GM12864 (cell line): ENCODE measurements around the gene ARHGAP25.

Experiments used
- DNase-seq: peaks from one replicate; pipeline ENCODE4 v3.0.0-alpha.2; 2011; ENCODE audit warnings: low read depth
- H3K4me3 ChIP-seq: 2 replicates; pipeline ENCODE4 v1.5.1; 2011; ENCODE audit warnings: mild to moderate bottlenecking, low read depth, low read length, control low read depth
- CTCF ChIP-seq: IDR thresholded peaks from 2 replicates; pipeline ENCODE4 v1.5.1; 2011; ENCODE audit warnings: low read depth, mild to moderate bottlenecking, moderate library complexity, low read length, control low read depth, inconsistent platforms; ENCODE audit errors: missing control alignments

The ARHGAP25 gene

DNA sequence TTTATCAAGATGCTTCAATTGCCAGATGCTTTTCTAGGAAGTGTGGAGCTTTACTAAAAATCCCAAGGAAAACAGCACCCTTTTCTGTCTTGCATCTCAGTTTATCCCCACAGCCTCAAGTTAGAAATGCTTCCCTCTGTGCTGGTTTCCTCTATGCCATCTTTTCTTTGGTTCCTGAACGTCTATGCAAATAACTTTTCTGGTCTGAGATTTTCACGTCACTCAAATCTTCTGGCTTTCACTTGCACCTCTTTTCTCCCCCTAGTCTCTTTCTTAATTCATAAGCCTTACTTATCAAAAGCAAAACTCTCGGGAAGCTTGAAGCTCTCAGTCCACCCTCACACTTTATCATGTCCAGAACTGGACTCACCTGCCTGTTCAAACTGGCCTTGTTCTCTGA is 33.9 kb downstream of the ARHGAP25 start:
- no peak for DNase-seq
- TF ChIP-seq CTCF, result no peak
- no peak overlapping the region for H3K4me3 ChIP-seq

DNA sequence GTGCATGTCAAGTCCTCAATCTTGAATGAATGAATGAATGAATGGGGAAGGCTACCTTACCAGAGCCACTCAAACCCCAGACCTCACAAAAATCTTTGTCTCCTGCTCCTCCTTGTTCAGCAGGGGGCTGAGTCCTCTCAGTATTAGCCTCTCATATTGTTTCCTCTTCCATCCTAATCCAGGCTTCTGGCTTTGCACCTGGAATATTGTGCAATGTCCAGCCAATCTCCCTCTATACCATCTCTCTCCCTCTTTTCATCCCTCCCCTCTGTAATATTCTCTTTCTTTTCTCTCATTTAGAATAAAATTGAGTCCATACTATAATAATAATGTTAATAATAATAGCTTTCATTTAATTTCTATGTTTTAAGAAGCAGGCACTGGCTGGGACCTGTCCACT is 34.3 kb downstream of the ARHGAP25 start:
- DNase-seq, result no peak
- no peak overlapping the region for H3K4me3 ChIP-seq
- TF ChIP-seq CTCF, result no peak

GRCh38 chr2:68769586-68770270 is 35.1 kb downstream of the ARHGAP25 start:
- no peak for DNase-seq
- TF ChIP-seq CTCF, result no peak
- no peak overlapping the region for H3K4me3 ChIP-seq

GRCh38 chr2:68770271-68771111 is 35.9 kb downstream of the ARHGAP25 start:
- H3K4me3 ChIP-seq, result no peak overlapping the region
- TF ChIP-seq CTCF, result no peak
- DNase-seq, result no peak

DNA sequence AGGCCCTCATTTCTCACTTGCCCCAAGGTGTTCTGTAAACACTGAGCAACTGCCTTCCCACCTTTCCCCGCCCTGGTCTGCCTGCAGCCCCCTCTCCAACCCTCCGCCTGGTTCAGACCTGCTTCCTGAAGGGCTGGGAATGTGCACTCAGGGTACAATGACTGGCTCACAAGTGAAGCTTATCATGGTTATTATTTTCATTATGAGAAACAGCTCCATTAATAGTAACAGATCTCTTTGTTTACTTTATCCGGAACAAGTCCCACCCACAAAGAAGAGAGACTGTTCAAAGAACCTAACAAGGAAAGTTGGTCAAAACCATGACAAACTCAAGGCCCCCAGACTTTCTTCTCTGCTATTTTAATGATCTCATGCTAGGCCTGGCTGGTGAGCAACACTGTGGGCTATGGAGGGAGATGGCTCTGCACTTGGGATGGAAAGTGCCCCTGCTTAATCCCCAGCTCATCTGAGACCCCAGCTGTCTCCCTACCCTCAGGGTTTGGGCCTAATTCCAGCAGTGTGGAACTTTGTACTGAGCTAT is 36.7 kb downstream of the ARHGAP25 start:
- H3K4me3 ChIP-seq, result no peak overlapping the region
- TF ChIP-seq CTCF, result no peak
- DNase-seq, result no peak

GRCh38 chr2:68772109-68772508 is 37.5 kb downstream of the ARHGAP25 start:
- TF ChIP-seq CTCF, result no peak
- no peak for DNase-seq
- no peak overlapping the region for H3K4me3 ChIP-seq
